Mucosa of stomach (tissue), 1 donor: Measurements from ENCODE around the gene DRC7.
"Not testable (repeated sequence)": the region's sequence is repeated elsewhere in the genome, so short reads cannot be mapped to it uniquely, and the experiment has no call there.

Experiments used
- H3K27me3 ChIP-seq: one replicate; pipeline ENCODE4 v1.7.0; 2013; ENCODE audit warnings: mild to moderate bottlenecking, low read length; ENCODE audit not compliant: control insufficient read depth, insufficient read depth
- H3K36me3 ChIP-seq: one replicate; pipeline ENCODE4 v1.7.0; 2013; ENCODE audit warnings: low read length; ENCODE audit not compliant: control insufficient read depth, insufficient read depth
- H3K4me1 ChIP-seq: one replicate; pipeline ENCODE4 v1.7.0; 2013; ENCODE audit warnings: mild to moderate bottlenecking, low read length; ENCODE audit not compliant: control insufficient read depth, insufficient read depth
- H3K4me3 ChIP-seq: one replicate; pipeline ENCODE4 v1.7.0; 2013; ENCODE audit warnings: low read length
- H3K9ac ChIP-seq: one replicate; pipeline ENCODE4 v1.7.0; 2013; ENCODE audit warnings: mild to moderate bottlenecking, low read length, moderate library complexity
- H3K9me3 ChIP-seq: one replicate; pipeline ENCODE4 v1.7.0; 2013; ENCODE audit warnings: mild to moderate bottlenecking, low read length, moderate library complexity; ENCODE audit not compliant: control insufficient read depth
- donor health status: Pancreatic carcinoma.

DRC7 gene

GRCh38 chr16:57775661-57776469 is 81.3 kb downstream of the DRC7 start:
- no peaks in the 10 kb centered on the region for H3K27me3 ChIP-seq
- no peaks in the 10 kb centered on the region for H3K4me1 ChIP-seq
- H3K36me3 ChIP-seq: no peaks in the 10 kb centered on the region
- H3K4me3 ChIP-seq: no peak overlapping the region
- no peak overlapping the region for H3K9ac ChIP-seq
- no peaks in the 10 kb centered on the region for H3K9me3 ChIP-seq

DNA sequence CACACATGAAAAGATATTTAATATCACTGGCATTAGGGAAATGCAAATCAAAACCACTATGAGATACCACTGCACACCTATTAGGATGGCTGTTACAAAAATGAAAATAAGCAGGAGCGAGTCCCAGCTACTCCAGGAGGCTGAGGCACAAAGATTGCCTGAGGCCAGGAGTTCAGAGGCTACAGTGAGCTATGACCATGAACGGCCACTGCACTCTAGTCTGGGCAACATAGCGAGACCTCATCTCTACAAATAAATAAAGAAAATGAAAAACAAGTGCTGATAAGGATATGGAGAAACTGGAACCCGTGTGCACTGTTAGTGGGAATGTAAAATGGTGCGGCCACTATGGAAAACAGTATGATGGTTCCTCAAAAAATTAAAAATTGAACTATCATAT is 84.1 kb downstream of the DRC7 start:
- Histone ChIP-seq H3K4me3 (no peak overlapping the region), H3K4me1 (no peaks in the 10 kb centered on the region), H3K9ac (no peak overlapping the region), H3K27me3 (no peaks in the 10 kb centered on the region), H3K9me3 (no peaks in the 10 kb centered on the region), H3K36me3 (no peaks in the 10 kb centered on the region)

GRCh38 chr16:57779836-57780235 is 85.2 kb downstream of the DRC7 start:
- H3K9ac ChIP-seq, H3K27me3 ChIP-seq, H3K4me3 ChIP-seq, H3K9me3 ChIP-seq, H3K36me3 ChIP-seq, H3K4me1 ChIP-seq: not testable (repeated sequence)

GRCh38 chr16:57781349-57781740 is 86.7 kb downstream of the DRC7 start:
- Histone ChIP-seq H3K4me3 (no peak overlapping the region), H3K4me1 (peaks cover under 1% of the 10 kb centered on the region), H3K27me3 (no peaks in the 10 kb centered on the region), H3K9ac (no peak overlapping the region), H3K36me3 (no peaks in the 10 kb centered on the region), H3K9me3 (no peaks in the 10 kb centered on the region)
